Measurements from ENCODE around the gene PRKCE. TPM values are rescaled to one million over a fixed set of nuclear protein-coding genes. Genes with fewer than 3 reads are reported as not detected.

PRKCE gene
- total RNA-seq, 1 experiment from 2014 or later = 14.0 TPM

DNA sequence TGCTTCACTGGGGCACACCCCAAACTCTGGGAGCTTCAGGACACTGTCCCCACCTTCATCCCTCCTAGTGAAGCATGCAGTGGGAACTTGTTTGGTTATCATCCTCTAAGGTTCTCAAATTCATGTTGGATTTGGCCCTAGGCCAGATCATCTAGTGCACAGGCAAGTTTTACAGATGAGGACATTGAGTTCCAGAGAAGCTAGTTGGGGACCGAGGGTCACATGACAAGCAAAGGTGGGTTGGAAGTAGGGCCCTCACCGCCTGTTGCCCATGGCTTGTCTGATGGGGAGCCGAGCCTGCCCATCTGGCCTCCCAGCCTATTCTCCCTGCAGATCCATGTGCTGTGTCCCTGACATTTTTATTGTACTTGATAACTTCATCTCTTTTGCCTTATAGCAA lies 2.8 kb downstream of the PRKCE start:
- in situ Hi-C loops (cut with HindIII; ENCODE audit: low pct_unique_long_range_greater_than_20kb, low sequenced_read_pairs) (no loop called here), intact Hi-C loops (cut with micrococcal nuclease; ENCODE audit: unreplicated experiment) (no loop called here)
- H3K4me1 ChIP-seq (ENCODE audit: control insufficient read depth, insufficient read depth, low read length) = peaks cover 16% of the 10 kb centered on the region; the same call in 1 of the 2 replicates
- H3K9me3 ChIP-seq (ENCODE audit: control insufficient read depth, insufficient read depth, low read depth, low read length) = no peaks in the 10 kb centered on the region
- TF ChIP-seq SIN3A (IDR thresholded peaks at IDR 0.05; ENCODE audit: borderline replicate concordance, insufficient read depth, low read depth, low read length) (no peak), TCF7L2 (IDR thresholded peaks at IDR 0.05; ENCODE audit: low read depth, low read length) (no peak), POLR2AphosphoS5 (IDR thresholded peaks at IDR 0.05; ENCODE audit: low read depth, low read length) (no peak)
- TF ChIP-seq, protein P1, sequence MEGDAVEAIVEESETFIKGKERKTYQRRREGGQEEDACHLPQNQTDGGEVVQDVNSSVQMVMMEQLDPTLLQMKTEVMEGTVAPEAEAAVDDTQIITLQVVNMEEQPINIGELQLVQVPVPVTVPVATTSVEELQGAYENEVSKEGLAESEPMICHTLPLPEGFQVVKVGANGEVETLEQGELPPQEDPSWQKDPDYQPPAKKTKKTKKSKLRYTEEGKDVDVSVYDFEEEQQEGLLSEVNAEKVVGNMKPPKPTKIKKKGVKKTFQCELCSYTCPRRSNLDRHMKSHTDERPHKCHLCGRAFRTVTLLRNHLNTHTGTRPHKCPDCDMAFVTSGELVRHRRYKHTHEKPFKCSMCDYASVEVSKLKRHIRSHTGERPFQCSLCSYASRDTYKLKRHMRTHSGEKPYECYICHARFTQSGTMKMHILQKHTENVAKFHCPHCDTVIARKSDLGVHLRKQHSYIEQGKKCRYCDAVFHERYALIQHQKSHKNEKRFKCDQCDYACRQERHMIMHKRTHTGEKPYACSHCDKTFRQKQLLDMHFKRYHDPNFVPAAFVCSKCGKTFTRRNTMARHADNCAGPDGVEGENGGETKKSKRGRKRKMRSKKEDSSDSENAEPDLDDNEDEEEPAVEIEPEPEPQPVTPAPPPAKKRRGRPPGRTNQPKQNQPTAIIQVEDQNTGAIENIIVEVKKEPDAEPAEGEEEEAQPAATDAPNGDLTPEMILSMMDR (IDR thresholded peaks at IDR 0.05) = no peak
- TF ChIP-seq, protein P2, sequence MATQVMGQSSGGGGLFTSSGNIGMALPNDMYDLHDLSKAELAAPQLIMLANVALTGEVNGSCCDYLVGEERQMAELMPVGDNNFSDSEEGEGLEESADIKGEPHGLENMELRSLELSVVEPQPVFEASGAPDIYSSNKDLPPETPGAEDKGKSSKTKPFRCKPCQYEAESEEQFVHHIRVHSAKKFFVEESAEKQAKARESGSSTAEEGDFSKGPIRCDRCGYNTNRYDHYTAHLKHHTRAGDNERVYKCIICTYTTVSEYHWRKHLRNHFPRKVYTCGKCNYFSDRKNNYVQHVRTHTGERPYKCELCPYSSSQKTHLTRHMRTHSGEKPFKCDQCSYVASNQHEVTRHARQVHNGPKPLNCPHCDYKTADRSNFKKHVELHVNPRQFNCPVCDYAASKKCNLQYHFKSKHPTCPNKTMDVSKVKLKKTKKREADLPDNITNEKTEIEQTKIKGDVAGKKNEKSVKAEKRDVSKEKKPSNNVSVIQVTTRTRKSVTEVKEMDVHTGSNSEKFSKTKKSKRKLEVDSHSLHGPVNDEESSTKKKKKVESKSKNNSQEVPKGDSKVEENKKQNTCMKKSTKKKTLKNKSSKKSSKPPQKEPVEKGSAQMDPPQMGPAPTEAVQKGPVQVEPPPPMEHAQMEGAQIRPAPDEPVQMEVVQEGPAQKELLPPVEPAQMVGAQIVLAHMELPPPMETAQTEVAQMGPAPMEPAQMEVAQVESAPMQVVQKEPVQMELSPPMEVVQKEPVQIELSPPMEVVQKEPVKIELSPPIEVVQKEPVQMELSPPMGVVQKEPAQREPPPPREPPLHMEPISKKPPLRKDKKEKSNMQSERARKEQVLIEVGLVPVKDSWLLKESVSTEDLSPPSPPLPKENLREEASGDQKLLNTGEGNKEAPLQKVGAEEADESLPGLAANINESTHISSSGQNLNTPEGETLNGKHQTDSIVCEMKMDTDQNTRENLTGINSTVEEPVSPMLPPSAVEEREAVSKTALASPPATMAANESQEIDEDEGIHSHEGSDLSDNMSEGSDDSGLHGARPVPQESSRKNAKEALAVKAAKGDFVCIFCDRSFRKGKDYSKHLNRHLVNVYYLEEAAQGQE (IDR thresholded peaks at IDR 0.05; ENCODE audit: insufficient read depth in 1 of 2, low read depth in 2 of 2, low read length in 1 of 2) = no peak
- DNase-seq (ENCODE audit: low read depth, low spot score) = no peak
- CTCF ChIA-PET = no interaction called here
- BruUV-seq (replicated peaks) = no TSS peak
- H3K27me3 ChIP-seq (ENCODE audit: control insufficient read depth, insufficient read depth, low read length) = no peaks in the 10 kb centered on the region
- no peak overlapping the region for H3K27ac ChIP-seq (ENCODE audit: low read length)
- POLR2A ChIA-PET = interaction anchor here (0.6 kb wide), 1 partner anchor 292 kb away, joined by 3 read pairs; no protein-coding TSS in a partner anchor
- H3K4me3 ChIP-seq (ENCODE audit: low read depth in 2 of 2, low read length in 2 of 2) = no peak overlapping the region
- ATAC-seq = no peak
- no peaks in the 10 kb centered on the region; the same call in 1 of the 2 replicates for H3K36me3 ChIP-seq (ENCODE audit: control insufficient read depth, insufficient read depth, low read length)

DNA sequence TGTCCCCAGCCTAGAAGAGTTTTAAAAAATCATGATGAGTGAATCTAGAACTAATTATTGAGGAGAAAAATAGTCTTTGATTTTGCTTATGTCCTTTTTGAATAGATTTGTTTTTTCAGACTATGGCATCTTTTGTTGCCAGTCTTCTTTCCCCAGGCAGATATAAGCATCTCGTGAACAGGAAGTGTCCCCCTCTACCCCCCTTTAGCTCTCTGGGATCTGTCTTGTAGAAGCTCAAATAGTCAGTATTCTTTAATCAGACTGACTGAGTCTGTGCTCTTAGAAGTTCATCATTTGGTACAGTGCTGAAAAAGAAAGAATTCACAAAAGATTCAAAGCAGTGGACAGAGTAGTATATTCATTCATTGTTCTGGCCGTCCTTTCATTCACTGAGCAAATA lies 10.4 kb downstream of the PRKCE start:
- intact Hi-C loops (cut with micrococcal nuclease; ENCODE audit: unreplicated experiment) = no loop called here
- Histone ChIP-seq H3K9me3 (ENCODE audit: control insufficient read depth, insufficient read depth, low read depth, low read length) (no peaks in the 10 kb centered on the region), H3K4me1 (ENCODE audit: control insufficient read depth, insufficient read depth, low read length) (no peaks in the 10 kb centered on the region), H3K27ac (ENCODE audit: low read length) (no peak overlapping the region), H3K27me3 (ENCODE audit: control insufficient read depth, insufficient read depth, low read length) (no peaks in the 10 kb centered on the region), H3K36me3 (ENCODE audit: control insufficient read depth, insufficient read depth, low read length) (no peaks in the 10 kb centered on the region), H3K4me3 (ENCODE audit: low read depth in 2 of 2, low read length in 2 of 2) (no peak overlapping the region)
- BruUV-seq (replicated peaks) = TSS peak; percentile 15
- in situ Hi-C loops (cut with HindIII; ENCODE audit: low pct_unique_long_range_greater_than_20kb, low sequenced_read_pairs) = no loop called here
- no peak for DNase-seq (ENCODE audit: low read depth, low spot score)
- no peak for ATAC-seq
- TF ChIP-seq SIN3A (IDR thresholded peaks at IDR 0.05; ENCODE audit: borderline replicate concordance, insufficient read depth, low read depth, low read length) (no peak), TCF7L2 (IDR thresholded peaks at IDR 0.05; ENCODE audit: low read depth, low read length) (no peak), POLR2AphosphoS5 (IDR thresholded peaks at IDR 0.05; ENCODE audit: low read depth, low read length) (no peak)
- TF ChIP-seq, protein P2 (IDR thresholded peaks at IDR 0.05; ENCODE audit: insufficient read depth in 1 of 2, low read depth in 2 of 2, low read length in 1 of 2) = no peak
- TF ChIP-seq, protein P1 (IDR thresholded peaks at IDR 0.05) = no peak
- POLR2A ChIA-PET = interaction anchor here (0.7 kb wide), 1 partner anchor 1231 kb away, joined by 5 read pairs; no protein-coding TSS in a partner anchor
- CTCF ChIA-PET = interaction anchor here (0.7 kb wide), 1 partner anchor 107 kb away, joined by 5 read pairs; no protein-coding TSS in a partner anchor
